ENCODE measurements around the gene ZNF282.

DNA sequence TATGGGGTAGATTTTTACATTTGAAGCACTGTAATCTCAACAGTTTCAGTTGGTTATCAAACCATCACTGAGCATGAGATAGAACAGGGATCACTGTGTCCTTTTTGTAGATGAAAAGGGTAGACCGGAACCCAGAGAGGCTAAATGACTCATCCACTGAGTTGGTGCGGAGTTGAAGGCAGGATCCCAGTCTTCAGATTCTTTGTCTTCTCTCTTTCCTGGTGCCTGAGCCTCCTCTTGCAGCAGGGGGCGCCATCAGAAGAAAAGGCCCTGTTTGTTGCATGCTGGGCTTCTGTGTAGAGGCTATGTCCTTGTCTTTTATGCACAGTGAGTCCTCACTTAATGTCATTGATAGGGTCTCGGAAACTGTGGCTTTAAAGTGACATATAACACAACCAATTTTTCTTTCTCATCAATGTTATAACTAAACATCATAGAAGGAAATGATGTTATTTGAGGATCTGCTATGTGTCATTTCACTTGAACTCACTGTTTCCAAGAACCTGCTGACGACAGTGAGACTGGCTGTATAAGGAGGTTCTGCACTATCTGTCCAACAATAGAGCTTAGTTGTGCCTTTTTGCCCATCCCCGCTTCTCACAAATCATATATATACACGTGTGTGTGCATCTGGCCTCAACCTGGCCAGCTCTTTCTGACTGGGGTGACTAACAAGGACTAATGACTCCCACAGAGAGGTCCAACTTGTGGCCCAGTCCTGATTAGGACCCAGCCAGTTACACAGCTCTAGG, 14.3 kb downstream of the ZNF282 start:
- TF ChIP-seq, protein P1, sequence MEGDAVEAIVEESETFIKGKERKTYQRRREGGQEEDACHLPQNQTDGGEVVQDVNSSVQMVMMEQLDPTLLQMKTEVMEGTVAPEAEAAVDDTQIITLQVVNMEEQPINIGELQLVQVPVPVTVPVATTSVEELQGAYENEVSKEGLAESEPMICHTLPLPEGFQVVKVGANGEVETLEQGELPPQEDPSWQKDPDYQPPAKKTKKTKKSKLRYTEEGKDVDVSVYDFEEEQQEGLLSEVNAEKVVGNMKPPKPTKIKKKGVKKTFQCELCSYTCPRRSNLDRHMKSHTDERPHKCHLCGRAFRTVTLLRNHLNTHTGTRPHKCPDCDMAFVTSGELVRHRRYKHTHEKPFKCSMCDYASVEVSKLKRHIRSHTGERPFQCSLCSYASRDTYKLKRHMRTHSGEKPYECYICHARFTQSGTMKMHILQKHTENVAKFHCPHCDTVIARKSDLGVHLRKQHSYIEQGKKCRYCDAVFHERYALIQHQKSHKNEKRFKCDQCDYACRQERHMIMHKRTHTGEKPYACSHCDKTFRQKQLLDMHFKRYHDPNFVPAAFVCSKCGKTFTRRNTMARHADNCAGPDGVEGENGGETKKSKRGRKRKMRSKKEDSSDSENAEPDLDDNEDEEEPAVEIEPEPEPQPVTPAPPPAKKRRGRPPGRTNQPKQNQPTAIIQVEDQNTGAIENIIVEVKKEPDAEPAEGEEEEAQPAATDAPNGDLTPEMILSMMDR (IDR thresholded peaks at IDR 0.05; ENCODE audit: insufficient read depth, low read depth, low read length) = peak; percentile 77
- no peak for TF ChIP-seq EZH2 (IDR thresholded peaks at IDR 0.05; ENCODE audit: insufficient read depth, low read length)

All from astrocyte (in vitro differentiated cells and primary cell).